AML-193 (cell line): ENCODE data around the gene CTSV.
"Not testable (repeated sequence)": the region's sequence is repeated elsewhere in the genome, so short reads cannot be mapped to it uniquely, and the experiment has no call there.

Experiments
- DNase-seq, 2 experiments: peaks; one replicate each; lab custom pipeline; 2025; lab: John Stamatoyannopoulos, UW

The CTSV gene

DNA sequence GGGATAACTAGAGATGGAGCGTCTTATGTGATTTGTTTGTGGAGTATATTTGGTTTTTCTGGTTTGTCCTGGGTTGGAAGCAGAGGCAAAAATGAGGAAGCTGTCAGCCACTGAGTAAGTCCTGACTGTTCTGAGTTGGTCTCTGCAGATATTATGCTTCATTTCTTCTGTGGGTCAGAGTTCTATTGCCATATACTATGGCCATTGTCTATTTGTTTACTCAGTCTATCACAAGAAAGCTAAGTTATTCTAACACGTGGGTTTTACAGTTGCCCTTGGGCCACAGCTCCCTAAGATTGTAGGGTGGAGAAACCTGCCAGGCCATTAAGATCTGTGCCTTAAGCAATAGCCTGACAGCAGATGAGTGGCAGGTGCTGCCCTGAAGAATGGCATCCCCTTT lies 3.0 kb upstream of the CTSV start:
- DNase-seq, result no peak

DNA sequence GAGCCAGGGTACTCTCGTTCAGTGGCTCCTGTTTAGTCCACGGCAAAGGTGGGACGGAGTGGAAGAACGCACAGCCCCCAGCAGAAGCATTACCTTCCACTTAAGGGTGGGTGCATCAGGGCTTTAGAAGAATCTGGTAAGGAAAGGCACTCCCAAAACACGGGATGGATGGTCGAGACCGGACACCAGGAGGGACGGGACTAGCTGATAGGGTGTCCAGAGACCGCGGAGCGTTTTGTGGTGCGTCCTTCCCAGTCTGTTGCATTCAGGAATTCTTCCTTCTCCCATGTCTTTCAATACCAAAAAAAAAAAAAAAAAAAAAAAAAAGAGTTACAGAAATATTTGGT lies 545 bp upstream of the CTSV start:
- no peak for DNase-seq

- not testable (repeated sequence) for DNase-seq
These were observed 15.4 kb downstream of the CTSV start for GRCh38 chr9:97023505-97023904.

DNA sequence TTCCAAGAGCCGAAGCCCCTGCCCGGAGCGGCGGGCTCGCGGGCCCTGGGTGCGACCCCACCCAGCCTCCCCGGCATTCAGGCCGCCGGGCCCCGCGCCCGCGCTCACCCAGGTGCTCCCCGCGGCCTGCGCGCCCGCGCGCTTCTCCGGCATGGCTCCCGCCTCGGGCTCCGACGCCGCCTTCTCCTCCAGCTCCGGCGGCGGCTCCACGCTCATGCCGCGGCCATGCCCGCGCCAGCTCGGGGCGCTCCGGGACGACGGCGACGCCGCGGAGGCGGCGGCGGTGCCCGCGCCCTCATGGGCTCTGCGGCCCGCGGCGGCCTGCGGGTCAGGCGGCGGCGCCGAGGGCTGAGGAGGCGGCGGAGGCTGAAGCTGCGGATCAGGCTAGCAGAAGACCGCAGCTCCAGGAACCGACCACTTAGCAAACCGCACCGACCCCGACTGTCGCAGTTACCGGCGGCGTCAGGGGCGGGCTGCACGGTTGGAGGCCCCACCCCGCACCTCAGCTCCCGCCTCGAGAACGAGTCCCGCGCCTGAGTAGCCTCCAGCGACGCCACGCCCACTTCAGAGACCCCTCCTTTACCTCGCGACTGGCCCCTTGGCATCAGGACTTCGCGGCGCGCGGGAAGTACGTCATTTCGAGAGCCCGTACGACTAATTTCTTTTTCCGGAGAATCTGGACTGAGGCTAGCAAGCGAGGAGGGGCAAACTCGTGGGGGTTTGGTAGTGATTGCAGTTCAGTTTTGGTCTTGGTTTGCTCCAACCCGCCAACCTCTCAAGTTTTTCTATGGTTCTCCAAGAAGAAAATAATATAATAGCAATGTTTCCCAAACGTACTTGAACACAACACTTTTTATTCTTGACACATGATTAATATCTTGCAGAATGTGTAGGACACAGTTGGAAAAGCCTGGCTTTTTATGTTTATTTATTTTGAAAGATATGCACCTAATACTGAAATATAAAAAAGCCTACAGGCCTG lies 25.5 kb downstream of the CTSV start:
- DNase-seq, result peak; percentile 44 to 45

DNA sequence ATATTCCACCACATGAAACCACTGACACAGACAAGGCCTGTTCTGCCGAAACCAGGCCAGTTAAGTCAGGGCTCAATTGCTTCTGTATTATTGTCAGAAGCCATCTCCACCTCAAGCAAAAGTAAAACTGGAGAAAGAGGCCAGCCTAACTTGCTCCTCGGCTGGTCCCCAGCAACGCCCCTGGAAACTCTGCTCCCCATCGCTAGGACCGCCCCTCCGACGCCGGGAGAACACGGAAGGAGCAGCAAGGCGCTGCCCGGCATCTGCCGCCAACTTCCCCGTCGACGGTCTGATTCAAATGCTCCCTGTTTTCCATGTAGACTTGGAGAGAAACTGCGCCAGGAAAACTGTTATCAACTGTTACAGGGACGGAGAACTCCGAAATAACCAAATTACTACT lies 26.3 kb downstream of the CTSV start:
- DNase-seq, result not testable (repeated sequence)

DNA sequence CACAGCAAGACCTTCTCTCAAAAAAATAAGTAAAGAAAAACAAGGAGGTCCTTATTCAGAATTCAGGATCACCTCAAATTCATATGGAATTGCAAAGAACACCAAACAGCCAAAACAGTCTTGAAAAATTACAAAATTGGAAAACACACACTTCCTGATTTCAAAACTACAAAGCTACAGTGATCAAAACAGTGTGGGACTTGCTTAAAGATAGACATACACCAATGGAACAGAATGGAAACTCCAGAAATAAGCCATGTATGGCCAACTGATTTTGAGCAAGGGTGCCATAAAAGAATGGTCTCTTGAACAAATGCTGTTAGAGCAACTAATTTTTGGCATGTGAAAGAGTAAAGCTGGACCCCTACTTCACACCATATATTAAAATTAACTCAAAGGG lies 36.7 kb downstream of the CTSV start:
- DNase-seq, result peak in 1 of 2 experiments; percentile 7

DNA sequence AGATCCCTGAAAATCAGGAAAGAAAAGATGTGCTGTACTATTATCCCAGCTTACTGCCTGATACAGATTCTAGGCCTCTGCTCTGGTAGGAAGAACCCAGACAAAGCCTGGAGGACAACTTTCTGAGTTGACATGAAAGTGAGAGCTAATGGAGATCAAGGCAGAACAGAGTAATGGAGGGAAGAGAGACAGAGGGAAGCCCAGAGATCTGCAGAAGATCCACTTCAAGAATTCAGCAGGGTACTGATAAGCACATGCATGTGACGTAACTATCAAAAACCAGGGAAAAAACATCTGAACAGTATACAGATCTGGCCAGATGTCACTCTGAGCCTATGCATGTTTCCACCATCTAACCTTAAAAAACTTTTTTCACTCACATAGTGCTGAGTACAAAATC lies 37.6 kb downstream of the CTSV start:
- DNase-seq, result not testable (repeated sequence)

- not testable (repeated sequence) for DNase-seq
These were observed 38.7 kb downstream of the CTSV start for GRCh38 chr9:97000139-97000787.

DNA sequence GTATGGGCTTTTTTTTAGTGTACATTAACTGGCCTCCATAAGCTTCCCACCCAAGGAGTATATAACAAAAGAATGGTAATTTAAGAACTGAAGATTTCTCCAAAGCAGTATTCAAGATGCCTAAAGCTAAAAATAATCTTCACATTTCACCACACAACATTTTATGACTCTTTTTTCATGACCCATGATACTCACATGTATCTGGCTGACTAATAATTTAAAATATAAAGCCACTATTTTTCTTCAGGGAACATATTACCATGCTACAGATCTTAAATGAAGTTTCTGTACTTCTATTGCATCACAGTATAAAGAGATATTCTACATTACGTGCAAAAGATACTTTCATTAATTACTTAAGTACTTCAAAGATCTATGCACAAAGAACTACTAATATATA lies 39.2 kb downstream of the CTSV start:
- DNase-seq, result not testable (repeated sequence)

DNA sequence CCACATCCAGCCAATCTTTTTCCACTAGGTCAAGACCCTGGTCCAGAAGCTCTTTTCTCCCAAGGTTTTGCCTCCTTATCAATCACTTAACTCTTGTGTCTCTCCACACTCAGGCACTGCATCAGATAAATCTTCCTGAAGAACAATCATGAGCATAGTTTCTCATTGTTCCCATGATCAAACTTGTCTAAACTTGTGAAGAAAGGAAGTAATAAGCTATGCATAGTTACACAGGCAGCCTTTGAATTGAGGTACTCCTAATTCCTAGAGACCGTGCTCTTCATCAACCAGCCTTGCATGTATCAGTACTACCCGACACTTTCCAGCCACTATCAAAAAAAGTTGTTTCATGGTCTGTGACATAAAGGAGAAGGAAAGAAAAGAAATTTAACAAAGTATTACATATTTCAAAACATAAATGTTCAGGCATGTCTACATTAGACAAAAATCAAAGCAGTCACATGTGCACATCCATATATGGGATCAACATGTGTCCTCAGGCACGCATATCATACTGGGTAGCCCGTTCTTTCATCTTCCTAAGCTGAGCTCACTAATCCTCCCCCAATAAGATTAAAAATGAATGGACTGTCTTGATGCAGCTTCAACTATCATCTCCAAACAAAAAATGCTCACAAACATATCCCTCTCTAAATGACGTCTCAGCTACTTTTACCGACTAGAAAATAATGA lies 41.8 kb downstream of the CTSV start:
- DNase-seq, result not testable (repeated sequence)

- not testable (repeated sequence) for DNase-seq
These were observed 44.4 kb downstream of the CTSV start for GRCh38 chr9:96994531-96995016.

GRCh38 chr9:96992303-96992702 lies 46.6 kb downstream of the CTSV start:
- DNase-seq, result not testable (repeated sequence)

- DNase-seq, result not testable (repeated sequence)
These were observed 49.1 kb downstream of the CTSV start for GRCh38 chr9:96989747-96990318.

DNA sequence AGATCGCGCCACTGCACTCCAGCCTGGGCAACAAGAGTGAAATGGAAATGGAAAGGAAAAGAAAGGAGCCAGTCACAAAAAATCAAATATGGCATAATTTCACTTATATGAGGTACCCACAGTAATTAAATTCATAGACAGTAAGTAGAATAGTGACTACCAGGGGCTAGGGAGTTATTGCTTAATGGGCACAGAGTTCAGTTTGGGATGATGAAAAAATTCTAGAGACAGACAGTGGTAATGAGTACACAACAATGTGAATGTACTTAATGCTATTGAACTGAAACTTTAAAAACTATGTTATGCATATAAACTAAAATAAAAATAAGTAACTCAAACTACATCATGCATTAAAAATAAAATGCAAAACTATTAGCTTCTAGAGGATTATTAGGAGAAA lies 54.1 kb downstream of the CTSV start:
- not testable (repeated sequence) for DNase-seq

DNA sequence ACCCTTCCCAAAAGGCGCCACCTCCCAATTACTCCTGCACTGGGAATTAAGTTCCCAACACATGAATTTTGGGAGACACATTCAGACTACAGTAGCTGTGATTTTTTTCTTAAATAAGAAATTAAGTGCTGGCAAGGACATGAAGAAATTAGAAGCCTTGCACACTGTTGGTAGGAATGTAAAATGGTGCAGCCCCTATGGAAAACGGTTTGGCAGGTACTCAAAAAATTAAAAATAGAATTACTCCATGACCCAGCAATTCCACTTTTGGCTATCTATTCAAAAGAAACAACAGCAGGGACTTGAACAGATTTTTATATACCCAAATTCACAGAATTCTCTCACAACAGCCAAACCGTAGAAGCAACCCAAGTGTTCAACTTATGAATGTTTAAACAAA lies 54.8 kb downstream of the CTSV start:
- not testable (repeated sequence) for DNase-seq

DNA sequence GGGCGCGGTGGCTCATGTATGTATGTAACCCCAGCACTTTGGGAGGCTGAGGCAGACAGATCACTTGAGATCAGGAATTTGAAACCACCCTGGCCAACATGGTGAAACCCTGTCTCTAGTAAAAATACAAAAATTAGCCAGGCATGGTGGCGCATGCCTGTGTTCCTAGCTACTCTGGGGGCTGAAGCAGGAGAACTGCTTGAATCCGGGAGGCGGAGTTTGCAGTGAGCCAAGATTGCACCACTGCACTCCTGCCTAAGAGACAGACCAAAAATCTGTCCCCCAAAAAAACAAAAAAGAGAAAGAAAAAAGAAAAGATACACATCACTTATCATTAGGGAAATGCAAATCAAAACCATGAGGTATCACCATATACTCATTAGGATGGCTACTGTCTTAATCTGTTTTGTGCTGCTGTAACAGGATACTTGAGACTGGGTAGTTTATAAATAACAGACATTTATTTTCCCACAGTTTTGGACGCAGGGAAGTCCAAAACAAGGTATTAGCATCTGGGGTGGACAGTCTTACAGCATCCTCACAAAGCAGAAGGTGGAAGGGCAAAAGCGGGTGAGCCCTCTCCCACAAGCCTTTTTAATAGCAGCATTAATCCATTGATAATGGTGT lies 55.3 kb downstream of the CTSV start:
- DNase-seq, result not testable (repeated sequence)
